ENCODE measurements around the gene MRPS26.
A peak's percentile ranks its signal among the peaks of the same experiment; 100 is the strongest.

The MRPS26 gene

GRCh38 chr20:3045816-3046676, at the start of gene MRPS26:
MRPS26 (plus strand) TSS chr20:3046052; CDS start chr20:3046069, 17 bp downstream.
- TF ChIP-seq, protein P1, sequence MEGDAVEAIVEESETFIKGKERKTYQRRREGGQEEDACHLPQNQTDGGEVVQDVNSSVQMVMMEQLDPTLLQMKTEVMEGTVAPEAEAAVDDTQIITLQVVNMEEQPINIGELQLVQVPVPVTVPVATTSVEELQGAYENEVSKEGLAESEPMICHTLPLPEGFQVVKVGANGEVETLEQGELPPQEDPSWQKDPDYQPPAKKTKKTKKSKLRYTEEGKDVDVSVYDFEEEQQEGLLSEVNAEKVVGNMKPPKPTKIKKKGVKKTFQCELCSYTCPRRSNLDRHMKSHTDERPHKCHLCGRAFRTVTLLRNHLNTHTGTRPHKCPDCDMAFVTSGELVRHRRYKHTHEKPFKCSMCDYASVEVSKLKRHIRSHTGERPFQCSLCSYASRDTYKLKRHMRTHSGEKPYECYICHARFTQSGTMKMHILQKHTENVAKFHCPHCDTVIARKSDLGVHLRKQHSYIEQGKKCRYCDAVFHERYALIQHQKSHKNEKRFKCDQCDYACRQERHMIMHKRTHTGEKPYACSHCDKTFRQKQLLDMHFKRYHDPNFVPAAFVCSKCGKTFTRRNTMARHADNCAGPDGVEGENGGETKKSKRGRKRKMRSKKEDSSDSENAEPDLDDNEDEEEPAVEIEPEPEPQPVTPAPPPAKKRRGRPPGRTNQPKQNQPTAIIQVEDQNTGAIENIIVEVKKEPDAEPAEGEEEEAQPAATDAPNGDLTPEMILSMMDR (conservative IDR thresholded peaks at IDR 0.05): no peak
- peak within 1 kb of the TSS; percentile 96 for H3K27ac ChIP-seq

DNA sequence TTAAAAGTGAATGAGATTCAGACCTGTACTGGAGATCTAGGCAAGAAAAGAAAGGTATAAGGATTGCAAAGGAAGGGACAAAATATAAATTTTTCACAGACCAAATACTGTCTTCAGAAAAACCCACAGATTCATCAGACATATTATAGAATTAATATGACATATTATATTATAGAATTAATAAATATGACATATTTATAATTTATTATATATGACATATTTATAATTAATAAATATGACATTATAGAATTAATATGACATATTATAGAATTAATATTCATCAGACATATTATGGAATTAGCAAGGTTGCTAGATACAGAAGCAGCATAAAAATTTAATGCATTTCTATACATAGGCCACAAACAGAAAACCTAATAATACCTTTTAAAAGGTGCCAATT, 47.1 kb upstream of the MRPS26 start:
- TF ChIP-seq, protein P1 (conservative IDR thresholded peaks at IDR 0.05): no peak
- H3K27ac ChIP-seq: no peak overlapping the region

DNA sequence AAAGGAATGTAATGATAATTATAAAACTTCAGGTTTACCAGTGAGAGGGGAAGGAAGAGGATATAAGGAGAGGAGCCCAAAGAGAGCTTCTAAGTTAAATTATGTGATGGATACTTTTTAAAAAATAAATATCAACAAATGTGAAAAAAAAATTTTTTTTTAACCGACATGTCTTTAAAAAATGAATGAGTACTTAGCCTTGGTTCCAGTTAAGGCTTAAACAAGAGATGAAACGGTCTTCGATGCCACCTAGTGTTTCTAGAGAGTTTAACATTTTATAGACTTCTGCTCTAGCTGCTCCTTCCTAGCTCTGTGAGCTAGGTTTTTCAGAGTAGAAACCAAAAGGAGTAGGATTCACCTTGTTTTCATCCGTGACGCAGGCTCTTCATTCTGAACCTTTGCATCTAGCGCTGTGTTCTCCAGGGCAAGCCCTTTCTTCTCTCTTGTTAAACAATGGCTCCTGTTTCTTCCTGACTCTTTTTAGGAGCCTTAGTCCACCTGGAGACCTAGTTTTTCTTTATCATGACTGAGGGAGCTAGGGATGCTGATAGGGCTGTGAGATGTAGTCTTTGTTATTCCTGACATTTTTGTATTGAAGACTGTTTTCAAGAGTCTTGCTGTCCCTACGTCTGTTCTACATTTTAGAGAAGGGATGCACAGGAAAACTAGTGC, 44.9 kb upstream of the MRPS26 start:
- TF ChIP-seq, protein P1 (conservative IDR thresholded peaks at IDR 0.05): peak; percentile 81
- H3K27ac ChIP-seq: no peak overlapping the region

- TF ChIP-seq, protein P1 (conservative IDR thresholded peaks at IDR 0.05): no peak
- H3K27ac ChIP-seq: no peak overlapping the region
Measured at GRCh38 chr20:3003416-3003815, 42.4 kb upstream of the MRPS26 start.

DNA sequence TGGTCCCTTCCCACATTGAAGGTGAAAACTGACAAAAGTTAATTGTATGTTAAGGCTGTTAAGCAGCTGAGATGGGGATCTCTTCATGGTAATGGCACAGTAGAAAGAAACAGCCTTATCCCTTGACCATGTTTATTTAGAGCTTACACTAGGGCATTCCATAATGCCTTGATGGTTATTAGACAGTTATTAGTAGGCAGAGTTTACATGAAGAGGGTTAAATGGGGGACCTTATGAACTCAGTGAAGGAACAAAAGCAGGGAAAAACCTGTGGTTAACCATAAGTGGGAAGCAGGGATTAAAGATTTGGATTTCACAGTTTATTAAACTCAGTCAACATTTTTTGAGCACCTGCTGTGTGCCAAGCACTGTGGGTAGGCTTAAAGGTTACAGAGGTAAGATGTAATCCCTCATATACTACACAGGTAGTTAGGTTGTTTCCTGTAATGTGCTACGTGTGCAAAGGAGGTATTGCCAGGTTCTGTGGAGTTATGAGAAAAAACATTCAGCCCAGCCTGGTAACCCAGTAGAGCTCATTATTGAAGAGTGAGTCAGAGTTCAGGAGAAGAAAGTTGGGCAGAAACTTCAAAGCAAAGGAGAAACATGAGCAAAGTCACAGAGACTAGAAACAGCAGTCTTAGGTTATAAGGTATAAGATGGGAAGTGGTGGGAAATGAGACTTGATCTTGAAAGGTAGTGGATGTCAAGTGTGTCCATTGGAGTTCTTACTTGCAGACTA, 34.7 kb upstream of the MRPS26 start:
- TF ChIP-seq, protein P1 (conservative IDR thresholded peaks at IDR 0.05): no peak

DNA sequence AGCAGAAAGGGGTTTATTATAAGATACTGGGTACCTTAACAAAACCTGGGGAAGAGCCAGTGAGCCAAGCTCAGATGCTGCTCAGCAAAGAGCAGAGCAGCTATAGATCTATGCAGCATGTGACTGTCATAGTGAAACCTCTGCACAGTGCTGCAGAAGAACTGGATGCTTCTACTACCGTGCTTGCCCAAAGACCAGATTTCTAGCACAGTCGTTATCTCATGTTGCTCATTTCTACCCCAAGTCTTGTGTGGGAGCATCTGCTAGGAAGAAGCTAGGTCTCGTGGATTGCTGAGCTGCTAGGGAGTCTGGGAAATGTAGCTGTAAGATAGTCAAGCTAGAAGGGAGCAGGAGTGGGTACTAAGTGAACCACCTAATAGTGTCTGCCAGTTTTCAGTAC, 34.1 kb upstream of the MRPS26 start:
- TF ChIP-seq, protein P1 (conservative IDR thresholded peaks at IDR 0.05): no peak
- H3K27ac ChIP-seq: no peak overlapping the region

More for the DNA sequence above, 34.7 kb upstream of the MRPS26 start:
- no peak overlapping the region for H3K27ac ChIP-seq

GRCh38 chr20:3013771-3014170, 32.1 kb upstream of the MRPS26 start:
- TF ChIP-seq, protein P1 (conservative IDR thresholded peaks at IDR 0.05): no peak
- H3K27ac ChIP-seq: no peak overlapping the region
